GM19468 (cell line): ENCODE results near the gene MAP2K5.
"Not testable (repeated sequence)": the region's sequence is repeated elsewhere in the genome, so short reads cannot be mapped to it uniquely, and the experiment has no call there.

Source experiments
- ATAC-seq: cut with Tn5 transposase; IDR thresholded peaks from one replicate; pipeline ENCODE4 v1.9.1; 2021; ENCODE audit warnings: mild to moderate bottlenecking, moderate library complexity, moderate number of reproducible peaks; ENCODE audit not compliant: unreplicated experiment; ENCODE audit errors: extremely low read depth

MAP2K5 gene

GRCh38 chr15:67646847-67647246 lies 104.3 kb downstream of the MAP2K5 start:
- no peak for ATAC-seq

- no peak for ATAC-seq
These were observed 110.1 kb downstream of the MAP2K5 start for GRCh38 chr15:67652586-67652985.

- no peak for ATAC-seq
These were observed 117.9 kb downstream of the MAP2K5 start for GRCh38 chr15:67660446-67660845.

GRCh38 chr15:67660874-67661606 lies 118.5 kb downstream of the MAP2K5 start:
- ATAC-seq = no peak

- no peak for ATAC-seq
These were observed 128.3 kb downstream of the MAP2K5 start for GRCh38 chr15:67670647-67671305.

GRCh38 chr15:67672834-67673233 lies 130.3 kb downstream of the MAP2K5 start:
- ATAC-seq = not testable (repeated sequence)

- no peak for ATAC-seq
These were observed 132.5 kb downstream of the MAP2K5 start for GRCh38 chr15:67674983-67675382.

GRCh38 chr15:67678089-67678488 lies 135.6 kb downstream of the MAP2K5 start:
- ATAC-seq = no peak

GRCh38 chr15:67678993-67679392 lies 136.5 kb downstream of the MAP2K5 start:
- ATAC-seq = no peak

GRCh38 chr15:67680641-67681040 lies 138.1 kb downstream of the MAP2K5 start:
- ATAC-seq = no peak

GRCh38 chr15:67685008-67685599 lies 142.6 kb downstream of the MAP2K5 start:
- ATAC-seq = no peak

- ATAC-seq = no peak
These were observed 143.2 kb downstream of the MAP2K5 start for GRCh38 chr15:67685716-67686115.

GRCh38 chr15:67690936-67691335 lies 148.4 kb downstream of the MAP2K5 start:
- no peak for ATAC-seq

- no peak for ATAC-seq
These were observed 148.9 kb downstream of the MAP2K5 start for GRCh38 chr15:67691450-67691849.

- no peak for ATAC-seq
These were observed 150.1 kb downstream of the MAP2K5 start for GRCh38 chr15:67692573-67692972.

GRCh38 chr15:67696087-67696486 lies 153.6 kb downstream of the MAP2K5 start:
- ATAC-seq = no peak

- no peak for ATAC-seq
These were observed 157.5 kb downstream of the MAP2K5 start for GRCh38 chr15:67700023-67700422.

GRCh38 chr15:67701669-67702068 lies 159.2 kb downstream of the MAP2K5 start:
- ATAC-seq = no peak

- ATAC-seq = no peak
These were observed 165.2 kb downstream of the MAP2K5 start for GRCh38 chr15:67707520-67708283.

GRCh38 chr15:67708500-67708899 lies 166.0 kb downstream of the MAP2K5 start:
- no peak for ATAC-seq

- no peak for ATAC-seq
These were observed 172.7 kb downstream of the MAP2K5 start for GRCh38 chr15:67715170-67715569.
